GM21619 (cell line): ENCODE measurements around the gene TFDP2.
"Not testable (repeated sequence)": the region's sequence is repeated elsewhere in the genome, so short reads cannot be mapped to it uniquely, and the experiment has no call there.

Experiments
- ATAC-seq: cut with Tn5 transposase; IDR thresholded peaks from one replicate; pipeline ENCODE4 v1.9.1; 2021; ENCODE audit not compliant: unreplicated experiment

The TFDP2 gene

GRCh38 chr3:142148792-142149672, at the start of gene TFDP2:
Gene TFDP2 (minus strand): TSS chr3:142149544. CDS start chr3:142101749, 47,795 bp downstream.
- ATAC-seq, result peak; percentile 100

DNA sequence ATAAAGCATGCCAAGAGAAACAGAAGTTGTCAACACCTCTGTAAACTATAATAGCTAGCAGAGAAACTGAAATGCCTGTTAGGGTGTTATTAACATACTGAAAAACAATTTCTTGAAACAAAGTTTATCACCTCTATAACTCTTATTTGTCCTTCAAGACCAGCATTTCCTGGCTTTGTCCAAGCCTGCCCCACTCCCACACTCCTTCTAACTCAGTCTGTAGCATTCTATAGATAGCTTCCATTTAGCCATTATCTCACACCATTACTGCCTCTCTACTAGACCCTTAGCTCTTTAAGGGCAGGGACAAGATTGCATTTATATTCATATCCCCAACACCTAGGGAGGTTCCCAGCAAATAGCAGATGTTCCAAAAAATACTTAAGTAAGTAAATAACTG, 39.5 kb upstream of the TFDP2 start:
- ATAC-seq, result no peak

DNA sequence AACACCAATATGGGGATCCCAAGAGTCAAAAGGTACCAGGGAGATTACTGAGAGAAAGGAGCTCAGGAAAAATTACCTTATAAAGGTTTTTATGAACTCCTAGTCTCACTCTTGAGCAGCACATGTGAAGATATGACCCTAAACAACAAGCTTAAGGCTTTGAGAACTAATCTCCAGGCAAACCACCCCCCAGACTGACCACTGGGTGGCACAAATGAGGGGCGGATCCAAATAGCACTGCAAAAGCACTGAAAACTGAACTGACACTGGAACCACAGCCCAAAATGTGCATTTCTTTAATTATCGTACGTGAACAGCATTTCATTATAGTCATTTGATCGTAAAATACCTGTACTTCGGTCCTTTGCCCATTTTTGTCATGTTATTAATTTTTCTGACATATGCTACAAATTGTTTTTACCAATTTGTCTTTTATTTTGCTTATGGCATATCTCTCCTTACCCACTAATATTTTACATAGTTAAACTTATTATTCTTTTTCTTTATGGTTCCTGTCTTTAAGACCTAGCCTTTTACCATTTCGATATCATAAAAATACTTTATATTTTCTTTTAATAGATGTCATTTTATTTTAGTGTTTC, 31.5 kb upstream of the TFDP2 start:
- no peak for ATAC-seq

GRCh38 chr3:142175478-142175877, 26.1 kb upstream of the TFDP2 start:
- no peak for ATAC-seq

DNA sequence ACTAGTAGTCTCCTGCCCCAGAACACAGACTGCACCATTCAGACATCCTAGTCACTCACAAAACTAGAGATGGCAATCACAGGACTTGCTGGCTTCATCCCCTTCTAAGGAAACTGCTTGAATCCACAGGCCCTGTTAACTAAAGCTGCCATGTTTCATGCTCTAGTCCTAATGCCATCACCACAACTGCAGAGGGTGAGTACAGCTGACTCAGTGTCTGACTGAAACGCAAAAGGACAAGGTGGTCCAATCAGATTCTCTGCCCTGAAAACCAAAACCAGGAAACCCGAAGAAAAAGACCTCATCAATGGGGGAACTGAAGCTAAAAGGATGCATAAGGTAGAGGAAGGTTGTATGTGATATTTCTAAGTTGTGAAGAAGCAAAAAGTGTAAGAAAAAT, 25.2 kb upstream of the TFDP2 start:
- no peak for ATAC-seq

GRCh38 chr3:142168514-142168913, 19.2 kb upstream of the TFDP2 start:
- ATAC-seq, result no peak

- ATAC-seq, result no peak
Measured at GRCh38 chr3:142165194-142165593, 15.8 kb upstream of the TFDP2 start.

GRCh38 chr3:142159083-142159740, 9.9 kb upstream of the TFDP2 start:
- no peak for ATAC-seq

DNA sequence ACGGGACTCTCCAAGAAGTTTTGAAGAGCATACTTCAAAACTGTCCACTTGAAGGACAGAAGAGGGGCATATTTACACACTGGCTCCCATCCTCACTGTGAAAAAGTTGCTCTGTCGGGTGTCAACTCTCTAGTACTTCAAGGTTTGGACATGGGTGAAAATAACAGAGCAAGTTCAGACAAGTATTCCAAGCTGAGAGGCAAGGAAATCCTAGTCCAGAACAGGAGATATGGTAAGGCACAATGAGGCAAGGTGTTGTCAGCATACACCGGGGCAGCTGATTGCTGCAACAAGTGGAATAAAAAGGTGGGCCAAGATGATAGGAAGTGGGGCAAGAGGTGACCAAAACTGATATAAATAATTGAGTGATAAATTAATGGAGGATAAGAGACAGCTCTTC, 4.8 kb upstream of the TFDP2 start:
- ATAC-seq, result no peak

DNA sequence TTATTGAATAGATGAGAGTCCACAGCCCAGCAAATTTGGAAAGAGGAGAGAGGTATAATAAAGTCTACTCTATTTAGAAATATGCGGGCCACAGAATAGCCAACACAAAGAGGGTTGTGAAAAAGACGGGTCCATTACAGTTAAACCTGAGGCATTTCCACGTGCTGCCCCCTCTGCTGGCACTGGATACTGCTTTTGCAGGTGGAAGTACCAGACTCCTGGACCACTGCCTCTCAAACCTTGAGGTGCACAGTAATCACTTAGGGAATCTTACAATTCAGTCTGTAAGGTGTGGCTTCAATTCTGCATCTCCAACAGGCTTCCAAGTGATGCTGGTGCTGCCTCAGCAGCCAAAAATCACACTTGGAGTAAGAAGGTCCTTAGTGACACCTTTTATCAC, 3.0 kb upstream of the TFDP2 start:
- no peak for ATAC-seq

GRCh38 chr3:142151828-142152227, 2.5 kb upstream of the TFDP2 start:
- ATAC-seq, result no peak

DNA sequence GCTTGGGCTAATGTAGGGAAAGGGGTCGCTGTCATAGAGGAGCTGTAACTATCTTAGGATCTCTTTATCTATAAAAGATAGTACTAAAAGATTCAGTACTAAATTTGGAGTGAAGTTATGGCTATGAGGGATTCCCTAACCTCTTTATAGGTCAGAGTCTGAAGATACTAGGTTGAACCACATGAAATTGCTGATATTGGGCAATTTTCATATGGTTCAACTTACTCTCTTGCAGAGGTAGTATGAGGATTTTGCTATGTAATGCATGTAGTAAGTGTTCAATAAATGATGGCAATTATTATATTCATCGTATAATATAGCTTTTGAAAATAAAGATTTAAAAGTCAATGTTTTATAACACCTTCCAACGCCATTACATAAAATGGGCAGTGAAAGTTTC, 1.9 kb upstream of the TFDP2 start:
- ATAC-seq, result no peak

GRCh38 chr3:142150271-142150670, 927 bp upstream of the TFDP2 start:
- ATAC-seq, result no peak

DNA sequence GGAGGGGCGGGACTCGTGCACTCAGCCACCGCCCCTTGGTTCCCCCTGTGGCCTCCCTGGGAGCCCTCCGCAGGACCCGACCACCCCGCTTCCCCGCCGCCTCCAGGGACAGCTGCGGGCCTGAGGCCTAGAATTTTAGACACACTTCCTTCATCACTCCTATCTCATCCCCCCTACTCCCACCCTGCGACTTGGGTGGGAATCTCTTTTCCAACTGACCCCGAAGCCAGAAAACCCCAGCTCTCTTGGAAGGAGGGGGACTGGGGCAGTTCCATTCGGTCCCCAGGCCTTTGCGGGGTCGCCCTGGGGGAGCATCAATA, 289 bp upstream of the TFDP2 start:
- no peak for ATAC-seq

DNA sequence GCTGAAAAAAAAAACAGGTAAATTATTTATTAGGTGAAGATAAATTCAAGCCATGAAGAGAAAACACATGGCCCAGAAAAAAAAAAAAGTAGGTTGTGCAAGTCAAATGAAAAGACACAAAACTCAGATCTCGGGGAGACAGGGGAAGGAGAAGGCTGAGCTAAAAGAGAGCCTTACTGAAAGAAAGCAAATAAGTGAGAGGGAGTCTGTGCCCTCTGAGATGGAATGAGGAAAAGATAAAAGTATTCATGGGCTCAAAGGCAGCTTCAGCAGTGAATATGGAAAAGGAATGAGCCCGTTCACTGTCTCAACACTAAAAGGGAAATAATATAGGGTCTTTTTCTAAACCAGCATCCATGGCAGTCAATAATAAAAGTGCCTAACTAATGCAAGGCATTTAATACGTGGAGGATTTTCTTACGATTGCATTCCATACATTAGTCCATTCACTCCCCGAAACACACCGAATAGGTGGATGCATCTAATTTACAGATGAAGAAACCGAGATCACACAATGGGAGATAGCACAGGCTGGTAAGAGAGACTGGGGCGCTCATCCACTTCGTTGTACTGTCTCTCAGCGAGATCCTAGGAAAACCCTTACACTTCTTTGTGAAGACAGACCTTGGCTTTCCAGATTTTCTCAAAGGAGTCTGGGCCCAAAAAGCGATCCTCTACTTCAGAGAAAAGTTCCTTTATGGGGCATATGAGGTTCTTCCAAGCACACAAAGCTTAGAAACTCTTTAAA, 1.1 kb downstream of the TFDP2 start:
- ATAC-seq, result no peak

GRCh38 chr3:142144587-142144986, 4.8 kb downstream of the TFDP2 start:
- not testable (repeated sequence) for ATAC-seq

GRCh38 chr3:142140608-142141285, 8.6 kb downstream of the TFDP2 start:
- ATAC-seq, result not testable (repeated sequence)

GRCh38 chr3:142137089-142137488, 12.3 kb downstream of the TFDP2 start:
- not testable (repeated sequence) for ATAC-seq

DNA sequence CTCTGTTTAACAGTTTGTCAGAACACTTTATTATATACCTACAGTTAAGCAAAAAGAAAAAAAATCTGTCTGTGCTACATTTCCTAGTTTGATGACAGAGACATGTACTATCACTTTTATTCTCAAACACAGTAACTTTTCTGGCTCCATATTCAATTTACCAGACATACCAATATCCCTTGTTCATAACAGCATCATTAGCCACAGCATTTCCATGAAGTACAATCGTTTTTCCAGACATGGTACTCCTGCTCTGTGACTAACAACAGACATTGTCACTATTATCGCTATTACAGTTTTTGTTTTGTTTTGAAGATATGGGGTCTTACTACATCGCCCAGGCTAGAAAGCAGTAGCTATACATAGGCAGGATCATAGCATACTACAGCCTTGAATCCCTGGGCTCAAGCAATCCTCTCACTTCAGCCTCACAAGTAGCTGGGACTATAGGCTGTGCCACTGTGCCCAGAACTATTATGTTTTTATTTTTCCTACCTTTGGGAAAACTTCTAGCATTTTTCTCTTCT, 14.5 kb downstream of the TFDP2 start:
- ATAC-seq, result no peak

GRCh38 chr3:142129516-142130171, 19.7 kb downstream of the TFDP2 start:
- no peak for ATAC-seq
